ENCODE data around the gene CHD6. TPM values are rescaled to one million over a fixed set of nuclear protein-coding genes. Genes with fewer than 3 reads are reported as not detected.

The CHD6 gene
- total and polyA plus RNA-seq, 8 donors = 27.7 to 68.6 (median 52.4) TPM

GRCh38 chr20:41497186-41497895, 120.8 kb downstream of the CHD6 start:
- ATAC-seq = no peak
- DNase-seq = no peak
- no peak overlapping the region for H3K4me3 ChIP-seq
- TF ChIP-seq CTCF (IDR thresholded peaks at IDR 0.05) = no peak
- peaks cover 0 to 25% of the 10 kb centered on the region in 2 donors for H3K36me3 ChIP-seq
- no peaks in the 10 kb centered on the region for H3K27me3 ChIP-seq
- peaks cover 0 to 4% of the 10 kb centered on the region in 2 donors for H3K4me1 ChIP-seq
- no peak overlapping the region for H3K27ac ChIP-seq
- intact Hi-C loops (cut with DNase I) = no loop called here
- no peaks in the 10 kb centered on the region for H3K9me3 ChIP-seq

GRCh38 chr20:41494451-41494850, 123.7 kb downstream of the CHD6 start:
- Histone ChIP-seq H3K9me3 (no peaks in the 10 kb centered on the region), H3K27me3 (no peaks in the 10 kb centered on the region), H3K4me1 (no peaks in the 10 kb centered on the region), H3K4me3 (no peak overlapping the region), H3K36me3 (peaks cover 0 to 51% of the 10 kb centered on the region in 2 donors), H3K27ac (no peak overlapping the region)
- DNase-seq = no peak
- intact Hi-C loops (cut with DNase I) = no loop called here
- TF ChIP-seq CTCF (IDR thresholded peaks at IDR 0.05) = no peak
- peak; percentile 94 for ATAC-seq

GRCh38 chr20:41483553-41483930, 134.6 kb downstream of the CHD6 start:
- H3K9me3 ChIP-seq = no peaks in the 10 kb centered on the region
- no peak overlapping the region for H3K27ac ChIP-seq
- no peaks in the 10 kb centered on the region for H3K27me3 ChIP-seq
- intact Hi-C loops (cut with DNase I) = no loop called here
- peaks cover 0 to 64% of the 10 kb centered on the region in 2 donors for H3K36me3 ChIP-seq
- no peaks in the 10 kb centered on the region for H3K4me1 ChIP-seq
- DNase-seq (no peak), ATAC-seq (no peak)
- no peak for TF ChIP-seq CTCF (IDR thresholded peaks at IDR 0.05)
- no peak overlapping the region for H3K4me3 ChIP-seq

- ATAC-seq (no peak), DNase-seq (no peak)
- peaks cover 0 to 57% of the 10 kb centered on the region in 2 donors for H3K36me3 ChIP-seq
- H3K9me3 ChIP-seq = no peaks in the 10 kb centered on the region
- no peak overlapping the region for H3K27ac ChIP-seq
- no peak for TF ChIP-seq CTCF (IDR thresholded peaks at IDR 0.05)
- intact Hi-C loops (cut with DNase I) = no loop called here
- H3K4me3 ChIP-seq = no peak overlapping the region
- no peaks in the 10 kb centered on the region for H3K4me1 ChIP-seq
- H3K27me3 ChIP-seq = no peaks in the 10 kb centered on the region
These were observed 135.3 kb downstream of the CHD6 start for GRCh38 chr20:41482647-41483552.
